Type B pancreatic cell (in vitro differentiated cells): ENCODE data around the gene USF1. TPM values are rescaled to one million over a fixed set of nuclear protein-coding genes. Genes with fewer than 3 reads are reported as not detected.
"Not testable (repeated sequence)": the region's sequence is repeated elsewhere in the genome, so short reads cannot be mapped to it uniquely, and the experiment has no call there.

Experiments used
- DNase-seq: peaks from one replicate; pipeline ENCODE4 v3.0.0; 2021; ENCODE audit warnings: mixed read lengths; ENCODE audit not compliant: unreplicated experiment; ENCODE audit errors: extremely low spot score
- H3K27ac Mint-ChIP-seq: 2 replicates; pipeline ENCODE4 v1.8.0; 2021; ENCODE audit warnings: mild to moderate bottlenecking, mixed read lengths
- H3K27me3 Mint-ChIP-seq: 2 replicates; pipeline ENCODE4 v1.8.0; 2021; ENCODE audit warnings: mixed read lengths
- H3K36me3 Mint-ChIP-seq: 2 replicates; pipeline ENCODE4 v1.8.0; 2021; ENCODE audit warnings: mixed read lengths
- H3K4me1 Mint-ChIP-seq: one replicate; pipeline ENCODE4 v1.8.0; 2021; ENCODE audit warnings: mixed read lengths; ENCODE audit not compliant: unreplicated experiment
- H3K4me3 Mint-ChIP-seq: 2 replicates; pipeline ENCODE4 v1.8.0; 2021; ENCODE audit warnings: mild to moderate bottlenecking, mixed read lengths
- H3K9me3 Mint-ChIP-seq: 2 replicates; pipeline ENCODE4 v1.8.0; 2021; ENCODE audit warnings: mixed read lengths
- total RNA-seq: library from RNA; stranded (reverse); gene quantifications from 2 replicates; pipeline ENCODE4 v1.2.1, GENCODE V29; 2021; ENCODE audit warnings: low replicate concordance
- TF ChIP-seq, protein P1 (sequence below): fragments of 200-600 bp; sonication (generic); conservative IDR thresholded peaks from 2 replicates; pipeline ENCODE4 v1.5.0; 2021; ENCODE audit warnings: antibody characterized with exemption, mild to moderate bottlenecking

USF1 gene
- total RNA-seq, 1 donor from 2014 or later: 79.1 TPM

DNA sequence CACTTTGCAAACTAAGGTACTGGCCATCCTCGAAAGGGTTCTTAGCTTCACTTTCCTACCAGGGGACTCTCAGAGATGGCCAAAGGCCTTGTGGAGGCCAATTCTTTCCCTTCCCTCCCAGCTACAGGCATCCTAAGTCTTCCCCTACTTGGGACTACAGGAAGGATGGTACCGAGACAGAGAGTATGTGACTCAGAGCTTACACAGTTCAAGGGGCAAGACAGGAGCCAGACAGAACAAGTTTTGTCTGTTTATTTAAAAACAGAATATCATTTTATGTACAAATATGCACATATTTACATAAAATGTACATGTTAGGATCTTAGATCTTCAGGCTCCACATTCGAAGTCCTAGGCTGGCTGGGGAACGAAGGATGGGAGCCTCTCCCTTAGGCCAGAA lies 25.0 kb upstream of the USF1 start:
- Mint-ChIP-seq H3K4me3 (no peak overlapping the region), H3K36me3 (peaks cover 4% of the 10 kb centered on the region), H3K27ac (peak overlapping the region; percentile 31), H3K9me3 (no peaks in the 10 kb centered on the region), H3K4me1 (no peaks in the 10 kb centered on the region), H3K27me3 (peaks cover 3% of the 10 kb centered on the region)
- TF ChIP-seq, protein P1, sequence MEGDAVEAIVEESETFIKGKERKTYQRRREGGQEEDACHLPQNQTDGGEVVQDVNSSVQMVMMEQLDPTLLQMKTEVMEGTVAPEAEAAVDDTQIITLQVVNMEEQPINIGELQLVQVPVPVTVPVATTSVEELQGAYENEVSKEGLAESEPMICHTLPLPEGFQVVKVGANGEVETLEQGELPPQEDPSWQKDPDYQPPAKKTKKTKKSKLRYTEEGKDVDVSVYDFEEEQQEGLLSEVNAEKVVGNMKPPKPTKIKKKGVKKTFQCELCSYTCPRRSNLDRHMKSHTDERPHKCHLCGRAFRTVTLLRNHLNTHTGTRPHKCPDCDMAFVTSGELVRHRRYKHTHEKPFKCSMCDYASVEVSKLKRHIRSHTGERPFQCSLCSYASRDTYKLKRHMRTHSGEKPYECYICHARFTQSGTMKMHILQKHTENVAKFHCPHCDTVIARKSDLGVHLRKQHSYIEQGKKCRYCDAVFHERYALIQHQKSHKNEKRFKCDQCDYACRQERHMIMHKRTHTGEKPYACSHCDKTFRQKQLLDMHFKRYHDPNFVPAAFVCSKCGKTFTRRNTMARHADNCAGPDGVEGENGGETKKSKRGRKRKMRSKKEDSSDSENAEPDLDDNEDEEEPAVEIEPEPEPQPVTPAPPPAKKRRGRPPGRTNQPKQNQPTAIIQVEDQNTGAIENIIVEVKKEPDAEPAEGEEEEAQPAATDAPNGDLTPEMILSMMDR: no peak
- no peak for DNase-seq

DNA sequence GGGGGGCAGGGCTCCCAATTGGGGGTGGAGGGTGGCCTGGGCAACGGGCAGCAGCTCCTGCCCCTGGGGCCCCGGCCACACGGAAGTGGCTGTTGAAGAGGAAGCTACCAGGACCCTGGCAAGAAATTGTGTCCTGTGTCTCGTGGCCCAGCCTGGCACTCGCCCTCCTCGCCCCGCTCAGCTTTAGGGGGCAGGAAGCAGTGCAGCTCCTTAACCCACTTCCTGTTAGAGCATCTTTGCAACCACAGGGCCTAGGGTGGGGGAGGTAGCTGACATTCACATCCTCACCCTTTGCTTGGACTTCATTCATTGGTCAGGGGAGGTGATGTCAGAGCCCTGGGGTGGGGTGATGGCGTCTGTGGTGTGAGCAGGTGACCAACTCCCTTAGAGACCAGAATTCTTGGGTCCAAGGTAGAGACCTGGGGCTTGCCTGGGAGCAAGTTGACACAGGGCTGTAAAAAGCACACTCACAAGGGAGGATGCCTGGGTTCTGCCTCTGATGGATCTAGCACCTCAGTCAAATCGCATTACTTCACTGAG lies 24.0 kb upstream of the USF1 start, which contains the start of gene ARHGAP30:
ARHGAP30 (minus strand) TSS at position 161 of the 540 bp plus-strand sequence. CDS start 267 bp downstream, outside the sequence.
- TF ChIP-seq, protein P1: no peak
- Mint-ChIP-seq H3K9me3 (no peaks in the 10 kb centered on the region), H3K4me1 (no peaks in the 10 kb centered on the region), H3K27me3 (peaks cover 3% of the 10 kb centered on the region), H3K4me3 (peak within 1 kb of the TSS; percentile 67), H3K36me3 (peaks cover 4% of the 10 kb centered on the region), H3K27ac (peak within 1 kb of the TSS; percentile 86)
- no peak for DNase-seq

DNA sequence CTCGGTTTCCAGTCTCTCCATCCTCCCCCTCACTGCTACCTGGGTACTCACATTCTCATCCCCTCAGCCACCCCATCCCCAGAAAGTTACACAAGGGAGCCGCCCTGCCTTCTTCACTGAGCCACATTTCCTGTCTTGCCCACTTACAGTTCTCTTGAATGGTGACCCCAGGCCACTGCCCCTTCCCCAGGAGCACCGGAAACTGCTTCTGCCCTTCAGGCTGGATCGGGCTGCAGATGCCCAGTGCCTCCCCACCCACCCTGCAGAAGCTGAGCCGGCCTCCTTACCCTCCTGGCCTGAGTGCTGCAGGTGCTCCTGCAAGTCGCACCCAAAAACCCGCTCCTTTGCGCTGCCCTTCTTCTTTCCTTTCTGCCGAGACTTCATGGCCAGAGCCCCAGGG lies 23.5 kb upstream of the USF1 start:
- Mint-ChIP-seq H3K27me3 (peaks cover 8% of the 10 kb centered on the region), H3K9me3 (no peaks in the 10 kb centered on the region), H3K36me3 (peaks cover 4% of the 10 kb centered on the region), H3K4me3 (peak overlapping the region; percentile 67), H3K27ac (peak overlapping the region; percentile 86), H3K4me1 (no peaks in the 10 kb centered on the region)
- no peak for DNase-seq
- TF ChIP-seq, protein P1: no peak

DNA sequence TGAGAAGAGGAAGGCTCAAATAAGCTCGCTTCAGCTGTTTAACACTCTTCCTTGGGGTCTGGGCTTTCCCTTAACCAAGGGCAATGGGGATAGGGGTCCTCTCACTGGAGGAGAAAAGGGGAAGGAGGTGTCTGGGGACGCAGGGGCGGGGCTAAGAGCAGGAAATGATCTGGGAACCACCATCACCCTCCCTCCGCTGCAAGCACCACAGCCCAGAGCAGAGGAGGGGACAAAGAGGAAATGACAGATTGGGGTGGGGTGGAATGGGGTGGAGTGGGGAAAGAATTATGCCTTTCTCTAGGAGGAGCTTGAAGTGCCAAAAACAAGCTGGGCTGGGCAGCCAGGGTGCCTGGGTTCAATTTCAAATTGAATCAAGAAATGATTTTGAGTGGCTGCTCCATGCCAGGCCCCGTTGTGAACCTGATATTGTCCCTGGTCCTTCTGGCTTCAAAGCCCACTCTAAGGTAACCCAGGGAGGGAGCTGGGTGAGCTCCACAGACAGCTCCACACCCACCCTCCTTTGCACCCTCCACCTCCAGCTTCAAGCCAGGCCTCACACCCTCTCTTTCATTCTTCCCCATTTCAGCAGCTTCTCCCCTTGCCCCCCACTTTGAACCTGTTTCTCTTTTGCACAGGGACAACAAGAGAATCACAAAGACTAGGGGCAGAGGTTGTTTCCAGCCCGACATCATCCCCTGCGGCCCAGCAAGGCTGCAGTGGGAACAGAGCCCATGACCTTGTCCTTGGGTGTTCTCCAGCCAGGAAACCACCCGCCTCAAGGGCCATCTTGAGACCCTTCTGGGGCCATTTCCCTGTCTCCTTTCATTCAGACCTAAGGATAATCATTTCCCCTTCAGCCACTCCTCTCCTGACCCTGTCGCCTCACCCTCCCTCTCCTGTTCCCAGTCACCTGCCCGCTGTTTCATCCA lies 22.8 kb upstream of the USF1 start:
- TF ChIP-seq, protein P1: no peak
- H3K4me1 Mint-ChIP-seq: no peaks in the 10 kb centered on the region
- no peaks in the 10 kb centered on the region for H3K9me3 Mint-ChIP-seq
- DNase-seq: no peak
- H3K27ac Mint-ChIP-seq: peak overlapping the region; percentile 86
- peaks cover 4% of the 10 kb centered on the region for H3K36me3 Mint-ChIP-seq
- peaks cover 13% of the 10 kb centered on the region for H3K27me3 Mint-ChIP-seq
- H3K4me3 Mint-ChIP-seq: peak overlapping the region; percentile 67

DNA sequence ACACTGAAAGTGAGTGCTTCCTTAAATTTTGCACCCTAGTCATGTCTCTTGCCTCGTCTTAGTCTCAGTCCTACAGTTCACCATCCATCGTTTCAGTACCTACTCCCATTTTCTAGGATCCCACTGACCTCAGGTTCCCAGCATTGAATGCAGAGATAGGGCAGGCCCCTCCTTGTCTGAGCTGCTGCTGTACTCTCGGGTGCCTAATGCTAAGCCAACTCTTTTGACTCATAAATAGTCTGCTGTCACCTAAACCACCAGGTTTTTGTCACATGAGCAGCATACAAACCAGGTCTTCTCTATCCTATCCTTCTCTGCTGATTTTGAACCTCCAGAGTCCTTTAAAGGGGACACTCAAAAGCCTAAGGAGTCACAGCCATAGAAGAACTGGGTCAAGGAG lies 20.9 kb upstream of the USF1 start:
- H3K4me1 Mint-ChIP-seq: no peaks in the 10 kb centered on the region
- TF ChIP-seq, protein P1: no peak
- DNase-seq: no peak
- peaks cover 26% of the 10 kb centered on the region for H3K27me3 Mint-ChIP-seq
- peak overlapping the region; percentile 73 for H3K27ac Mint-ChIP-seq
- H3K4me3 Mint-ChIP-seq: no peak overlapping the region
- H3K9me3 Mint-ChIP-seq: no peaks in the 10 kb centered on the region
- no peaks in the 10 kb centered on the region for H3K36me3 Mint-ChIP-seq

DNA sequence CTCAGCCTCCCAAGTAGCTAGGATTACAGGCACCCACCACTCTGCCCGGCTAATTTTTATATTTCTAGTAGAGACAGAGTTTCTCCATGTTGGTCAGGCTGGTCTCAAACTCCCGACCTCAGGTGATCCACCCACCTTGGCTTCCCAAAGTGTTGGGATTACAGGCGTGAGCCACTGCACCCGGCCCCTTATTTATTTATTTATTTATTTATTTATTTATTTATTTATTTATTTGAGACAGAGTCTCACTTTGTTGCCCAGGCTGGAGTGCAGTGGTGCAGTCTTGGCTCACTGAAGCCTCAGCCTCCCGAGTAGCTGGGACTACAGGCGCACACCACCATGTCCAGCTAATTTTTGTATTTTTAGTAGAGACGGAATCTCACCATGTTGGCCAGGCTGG lies 19.9 kb upstream of the USF1 start:
- not testable (repeated sequence) for H3K4me3 Mint-ChIP-seq, H3K4me1 Mint-ChIP-seq, H3K27ac Mint-ChIP-seq, H3K9me3 Mint-ChIP-seq, DNase-seq, H3K36me3 Mint-ChIP-seq
- H3K27me3 Mint-ChIP-seq: peaks cover 26% of the 10 kb centered on the region

DNA sequence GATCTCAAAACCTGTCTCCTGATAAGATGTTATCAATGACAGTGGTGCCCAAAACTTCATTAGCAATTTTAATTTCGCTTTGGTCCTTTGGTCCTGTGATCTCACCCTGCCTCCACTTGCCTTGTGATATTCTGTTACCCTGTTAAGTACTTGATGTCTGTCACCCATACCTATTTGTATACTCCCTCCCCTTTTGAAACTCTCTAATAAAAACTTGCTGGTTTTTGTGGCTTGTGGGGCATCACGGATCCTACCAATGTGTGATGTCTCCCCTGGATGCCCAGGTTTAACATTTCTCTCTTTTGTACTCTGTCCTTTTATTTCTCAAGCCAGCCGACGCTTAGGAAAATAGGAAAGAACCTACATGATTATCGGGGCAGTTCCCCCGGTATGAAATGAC lies 18.2 kb upstream of the USF1 start:
- not testable (repeated sequence) for H3K4me3 Mint-ChIP-seq, H3K27ac Mint-ChIP-seq, H3K9me3 Mint-ChIP-seq, H3K36me3 Mint-ChIP-seq, DNase-seq, H3K4me1 Mint-ChIP-seq
- peaks cover 26% of the 10 kb centered on the region for H3K27me3 Mint-ChIP-seq
